ENCODE results near the gene SLC38A7. TPM values are rescaled to one million over a fixed set of nuclear protein-coding genes. Genes with fewer than 3 reads are reported as not detected.
"Not testable (repeated sequence)": the region's sequence is repeated elsewhere in the genome, so short reads cannot be mapped to it uniquely, and the experiment has no call there.

The SLC38A7 gene
- polyA plus RNA-seq, 12 donors: 6.1 to 22.2 (median 8.0) TPM; not detected in 1

DNA sequence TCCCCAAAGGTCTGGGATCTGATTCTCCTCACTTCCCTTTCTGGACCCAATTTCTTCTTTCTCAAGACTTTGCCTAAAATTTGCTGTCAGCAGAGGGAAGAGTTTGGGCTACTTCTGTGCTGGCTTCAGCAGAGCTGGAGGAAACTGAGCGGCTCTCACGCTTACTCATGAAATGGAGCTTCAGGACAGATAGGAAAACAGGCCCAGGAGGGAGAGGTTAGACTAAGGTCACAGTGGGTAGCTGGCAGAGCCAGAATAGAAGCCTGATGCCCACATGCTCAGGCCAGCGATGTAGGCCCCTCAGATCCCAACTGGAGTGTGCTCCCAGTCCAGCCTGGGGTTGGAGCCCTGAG lies 593 bp downstream of the SLC38A7 start:
- no peak for DNase-seq

DNA sequence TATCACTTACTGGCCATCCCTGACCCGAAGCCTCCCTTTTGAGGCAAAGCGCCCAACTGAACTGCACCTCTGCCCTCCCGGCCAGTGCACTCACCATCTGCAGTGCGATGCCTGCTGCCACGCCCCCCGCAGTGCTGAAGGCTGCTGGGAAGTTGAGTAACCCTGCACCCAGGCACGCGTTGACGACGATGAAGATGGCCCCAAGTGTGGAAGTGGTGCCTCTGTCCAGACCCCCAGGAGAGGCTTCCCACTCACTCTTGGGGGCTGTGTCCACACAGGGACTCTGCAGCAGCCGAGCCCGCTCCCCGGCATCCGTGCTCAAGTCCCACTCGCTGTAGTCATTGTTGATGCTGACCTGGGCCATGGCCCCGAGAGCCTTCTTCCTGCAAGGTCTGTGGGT lies 4.8 kb downstream of the SLC38A7 start:
- no peak for DNase-seq

DNA sequence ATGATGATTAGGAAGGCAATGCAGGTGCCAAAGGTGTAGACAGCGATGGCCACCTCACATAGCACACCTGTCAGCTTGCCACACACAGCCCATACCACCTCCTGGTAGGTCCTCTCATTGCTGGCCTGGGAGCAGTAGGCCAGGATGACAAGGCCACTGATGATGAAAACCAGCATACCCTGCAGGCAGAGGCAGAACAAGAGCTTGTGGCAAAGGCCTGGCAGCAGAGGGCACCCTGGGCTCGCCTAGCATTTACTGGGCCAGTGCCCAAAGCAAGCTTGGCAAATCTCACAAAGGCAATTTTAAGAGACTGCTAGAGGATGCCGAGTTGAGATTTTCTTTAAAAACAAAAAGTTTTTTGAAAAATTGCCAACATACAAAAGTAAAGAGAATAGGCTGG lies 5.9 kb downstream of the SLC38A7 start:
- DNase-seq: no peak

DNA sequence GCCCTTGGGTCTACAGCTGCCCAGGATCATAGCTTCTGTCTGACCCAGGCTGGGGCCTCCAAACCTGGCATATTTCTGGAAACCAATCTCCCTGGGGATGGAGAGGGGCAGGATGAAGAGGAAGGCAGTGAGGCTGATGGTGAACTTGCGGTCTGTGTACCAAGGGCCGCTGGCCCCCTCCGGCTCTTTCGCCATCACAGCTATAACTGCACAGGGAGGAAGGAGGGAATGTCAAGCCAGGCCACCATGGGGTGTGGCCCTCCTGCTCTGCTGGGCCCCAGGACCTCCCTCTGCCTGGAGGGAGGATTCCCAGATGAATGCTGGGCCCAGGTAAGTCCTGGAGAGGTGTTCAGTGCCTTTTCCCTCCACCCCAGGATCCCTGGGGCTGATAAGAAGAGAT lies 6.3 kb downstream of the SLC38A7 start:
- DNase-seq: no peak

DNA sequence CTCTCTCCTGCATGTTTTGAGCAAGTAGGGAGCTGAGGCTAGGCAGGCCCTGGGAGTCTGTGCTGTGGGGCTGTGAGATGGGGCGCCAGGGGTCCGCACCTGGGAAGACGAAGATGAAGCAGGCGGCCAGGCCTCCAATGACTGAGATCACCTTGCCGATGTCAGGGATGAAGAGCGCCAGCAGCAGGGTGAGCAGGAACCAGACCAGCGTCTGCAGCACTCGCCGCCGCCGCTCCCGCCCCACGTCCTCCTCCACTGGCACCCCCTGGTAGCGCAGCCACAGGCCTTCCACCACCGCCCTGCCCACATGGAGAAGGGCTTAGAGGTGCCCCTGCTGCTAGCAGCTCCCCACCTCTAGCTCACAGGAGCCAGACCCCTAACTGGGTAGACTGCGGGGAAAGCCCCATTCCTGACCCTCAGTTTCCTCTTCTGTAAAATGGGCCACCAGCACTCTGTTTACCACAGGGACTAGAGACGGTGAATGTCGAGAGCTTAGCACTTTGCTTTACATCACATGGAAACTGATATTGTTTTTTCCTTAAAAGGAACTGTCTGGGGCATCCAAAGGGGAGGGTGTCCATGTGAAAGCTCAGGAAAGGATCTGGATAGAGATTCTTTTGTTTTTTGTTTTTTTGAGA lies 13.5 kb downstream of the SLC38A7 start:
- DNase-seq: no peak

DNA sequence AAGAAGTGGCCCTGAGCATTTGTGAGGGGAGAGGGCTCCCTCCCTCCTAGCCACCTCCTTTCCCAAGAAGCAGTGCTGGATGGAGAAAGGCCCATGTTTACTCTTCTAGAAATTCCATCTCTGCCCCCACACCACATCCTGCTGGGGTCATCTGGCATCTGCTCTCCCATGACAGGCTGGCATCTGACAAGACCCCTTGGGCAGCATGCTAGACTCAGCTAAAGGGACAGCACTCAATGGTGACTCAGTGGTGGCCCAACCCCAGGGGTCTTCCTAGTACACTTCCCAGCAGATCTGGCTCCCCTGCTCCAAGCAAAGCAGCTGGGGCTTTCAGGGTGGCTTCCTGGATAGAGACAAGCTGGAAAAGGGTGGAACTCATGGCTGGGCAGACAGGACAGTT lies 14.4 kb downstream of the SLC38A7 start:
- DNase-seq: no peak

DNA sequence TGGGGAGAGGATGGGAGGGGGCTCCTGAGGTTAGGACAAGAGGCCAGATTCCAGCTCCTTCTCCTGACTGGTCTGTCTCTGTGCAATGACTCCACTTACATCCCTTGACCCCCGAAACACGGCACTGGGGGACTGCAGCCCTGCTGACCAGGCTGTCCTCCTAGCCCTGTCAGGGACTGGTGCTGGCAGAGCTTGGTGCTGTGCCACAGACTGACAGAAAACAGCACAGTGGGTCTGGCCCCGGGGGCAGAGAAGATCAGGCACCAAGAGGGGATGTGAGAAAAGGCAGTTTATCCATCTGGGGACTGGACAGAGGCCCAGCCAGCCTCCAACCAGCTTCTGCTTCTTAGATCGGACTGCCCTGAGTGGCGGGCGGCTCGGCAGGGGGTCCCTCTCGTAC lies 19.4 kb downstream of the SLC38A7 start:
- no peak for DNase-seq

DNA sequence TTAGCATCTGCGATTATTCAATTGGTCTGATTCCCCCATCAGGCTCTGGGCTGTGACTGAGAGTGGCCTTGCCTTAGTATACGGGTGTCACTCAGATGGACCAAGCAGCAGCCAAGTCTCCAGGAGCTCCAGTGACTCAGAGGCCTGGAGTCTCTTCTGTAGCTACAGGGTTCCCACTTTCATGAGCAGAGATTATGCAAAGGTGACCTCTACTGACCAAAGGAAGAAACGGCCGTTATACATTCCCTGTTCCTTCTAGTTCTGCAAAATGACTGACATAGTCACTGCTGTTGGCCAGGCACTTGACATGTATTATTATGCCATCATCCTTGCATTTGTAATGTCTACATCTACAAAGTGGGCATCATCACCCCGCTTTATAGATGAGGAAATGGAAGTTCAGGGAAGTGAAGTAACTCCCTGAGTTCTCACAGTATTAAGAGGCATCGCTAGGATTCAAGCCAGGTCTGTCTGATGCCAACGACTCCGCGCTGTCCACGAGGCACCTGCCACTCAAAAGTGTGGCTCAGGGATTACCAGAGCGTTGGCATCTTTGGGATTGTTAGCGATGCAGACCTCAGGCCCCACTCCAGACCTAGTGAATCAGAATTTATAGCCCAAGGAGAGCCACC lies 23.3 kb downstream of the SLC38A7 start:
- DNase-seq: peak; percentile 70

DNA sequence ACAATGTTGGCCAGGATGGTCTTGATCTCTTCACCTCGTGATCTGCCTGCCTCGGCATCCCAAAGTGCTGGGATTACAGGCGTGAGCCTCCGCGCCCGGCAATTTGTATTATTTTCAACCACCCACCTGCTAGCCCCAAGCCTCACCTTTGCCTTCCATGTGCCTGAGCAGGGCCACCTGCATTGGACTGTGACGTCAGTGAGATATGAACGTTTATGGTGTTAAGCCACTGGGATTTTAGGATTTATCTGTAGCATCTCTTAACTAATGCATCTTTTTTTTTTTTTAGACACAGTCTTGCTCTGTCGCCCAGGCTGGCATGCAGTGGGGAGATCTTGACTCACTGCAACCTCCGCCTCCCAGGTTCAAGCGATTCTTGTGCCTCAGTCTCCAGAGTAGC lies 24.7 kb downstream of the SLC38A7 start:
- DNase-seq: not testable (repeated sequence)

DNA sequence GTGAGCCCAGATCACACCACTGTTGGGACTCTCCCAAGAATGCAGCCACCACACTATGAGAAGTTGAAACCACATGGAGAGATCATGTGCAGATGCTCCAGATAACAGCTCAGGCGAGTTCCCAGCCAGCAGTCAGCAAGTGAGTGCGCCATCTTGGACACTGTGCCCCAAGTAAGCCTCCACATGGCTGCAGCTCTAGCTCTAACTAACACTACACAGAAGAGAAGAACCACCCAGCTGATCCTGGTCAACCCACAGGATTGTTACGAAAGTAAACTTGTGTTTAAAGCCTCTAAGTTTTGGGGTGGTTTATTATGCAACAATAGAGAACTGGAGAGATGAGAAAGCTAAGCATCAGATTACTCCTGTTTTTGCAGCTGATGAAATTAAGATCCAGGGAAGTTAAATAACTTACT lies 25.8 kb downstream of the SLC38A7 start:
- no peak for DNase-seq

DNA sequence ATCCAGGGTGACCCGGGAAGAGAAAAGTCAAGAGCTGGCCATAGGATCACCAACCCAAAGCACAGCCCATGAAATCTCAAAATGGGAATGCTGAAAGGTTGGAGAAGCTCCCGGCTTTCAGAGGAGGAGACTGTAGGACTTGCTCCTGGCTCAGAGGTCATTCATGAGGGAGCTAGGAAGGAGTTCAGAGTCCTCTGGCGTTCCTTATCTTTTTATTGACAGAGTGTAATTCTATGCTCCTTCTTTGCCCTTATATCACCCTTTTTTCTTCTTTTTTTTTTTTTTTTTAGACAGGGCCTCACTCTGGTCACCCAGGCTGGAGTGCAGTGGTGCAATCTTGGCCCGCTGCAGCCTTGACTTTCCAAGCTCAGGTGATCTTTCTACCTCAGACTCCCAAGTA lies 27.7 kb downstream of the SLC38A7 start:
- DNase-seq: no peak

DNA sequence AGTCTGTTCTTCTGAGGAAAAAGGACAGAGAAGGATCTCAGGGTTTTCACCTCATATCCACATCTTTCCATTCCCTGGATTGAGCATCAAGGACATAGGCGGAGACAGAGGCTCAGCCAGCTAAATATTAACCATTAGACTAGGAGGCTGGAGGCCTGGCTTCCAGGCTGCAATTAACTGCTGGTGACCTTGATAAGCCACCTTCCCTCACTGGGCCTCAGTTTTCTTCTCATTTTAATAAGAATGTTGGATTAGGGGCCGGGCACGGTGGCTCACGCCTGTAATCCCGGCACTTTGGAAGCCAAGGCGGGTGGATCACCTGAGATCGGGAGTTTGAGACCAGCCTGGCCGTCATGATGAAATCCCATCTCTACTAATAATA lies 29.4 kb downstream of the SLC38A7 start:
- DNase-seq: no peak

DNA sequence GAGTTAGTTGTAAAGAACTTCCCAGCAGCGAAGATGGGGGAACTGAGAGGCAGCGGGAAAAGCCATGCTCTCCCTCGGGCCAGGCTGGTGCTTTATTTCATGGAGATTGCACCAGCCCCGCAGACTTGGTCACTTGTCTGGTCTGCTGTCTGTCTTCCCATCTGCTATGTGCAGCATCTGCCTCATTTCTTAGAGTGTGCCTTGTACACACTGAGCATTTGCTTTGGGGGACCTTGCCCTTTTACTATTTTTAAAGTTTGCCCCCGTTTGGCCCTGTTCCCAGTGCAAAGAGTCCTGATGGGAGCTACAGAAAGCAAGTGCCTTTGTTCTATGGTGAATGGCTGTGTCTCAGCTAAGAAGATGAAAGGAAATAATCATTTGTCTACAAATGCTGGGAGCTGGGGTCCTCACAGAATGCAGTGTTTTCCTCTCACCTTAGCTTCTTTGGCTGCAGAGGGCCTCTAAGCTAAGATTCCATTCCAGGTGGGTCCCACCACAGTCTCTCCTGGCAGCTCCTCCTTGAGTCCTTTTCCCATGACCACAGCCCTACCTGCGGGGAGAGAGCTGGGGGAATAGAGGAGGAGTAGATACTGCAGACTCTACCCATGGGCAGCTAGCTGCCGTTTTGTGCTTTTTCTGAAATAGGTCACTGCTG lies 29.9 kb downstream of the SLC38A7 start:
- DNase-seq: no peak

DNA sequence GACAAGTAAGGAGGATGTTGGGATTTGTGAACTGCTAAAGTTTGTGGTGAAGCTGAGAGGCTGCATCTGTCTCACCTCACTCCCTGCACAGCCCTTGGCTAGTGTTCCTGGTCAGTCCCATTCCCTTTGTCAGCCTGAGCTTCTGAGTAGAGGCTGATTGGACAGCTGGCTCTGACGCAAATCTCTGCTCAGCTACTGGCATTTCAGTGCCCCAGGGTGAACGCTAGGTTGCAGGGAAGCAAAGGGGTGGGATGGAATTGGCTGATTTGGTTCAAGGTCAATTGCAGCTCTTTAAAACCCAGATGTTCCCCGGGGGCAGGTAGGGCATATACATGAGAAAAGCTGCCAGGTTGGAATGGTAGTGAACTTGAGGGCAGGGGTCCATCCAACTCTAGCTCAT lies 31.8 kb downstream of the SLC38A7 start:
- no peak for DNase-seq

DNA sequence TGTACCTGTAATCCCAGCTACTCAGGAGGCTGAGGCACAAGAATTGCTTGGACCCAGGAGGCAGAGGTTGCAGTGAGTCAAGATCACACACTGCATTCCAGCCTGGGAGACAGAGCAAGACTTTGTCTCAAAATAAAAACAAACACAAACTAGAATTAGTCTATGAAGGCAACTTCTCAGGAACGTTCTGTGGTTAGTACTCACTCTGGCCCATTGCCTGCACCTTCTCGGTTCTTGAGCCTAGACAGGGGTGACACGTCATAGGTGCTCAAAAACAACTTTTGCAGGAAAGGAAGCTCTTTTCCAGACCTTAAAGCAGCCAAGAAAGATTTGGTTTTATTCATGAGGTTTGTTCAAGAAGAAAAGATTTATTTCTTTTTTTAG lies 32.6 kb downstream of the SLC38A7 start:
- no peak for DNase-seq

DNA sequence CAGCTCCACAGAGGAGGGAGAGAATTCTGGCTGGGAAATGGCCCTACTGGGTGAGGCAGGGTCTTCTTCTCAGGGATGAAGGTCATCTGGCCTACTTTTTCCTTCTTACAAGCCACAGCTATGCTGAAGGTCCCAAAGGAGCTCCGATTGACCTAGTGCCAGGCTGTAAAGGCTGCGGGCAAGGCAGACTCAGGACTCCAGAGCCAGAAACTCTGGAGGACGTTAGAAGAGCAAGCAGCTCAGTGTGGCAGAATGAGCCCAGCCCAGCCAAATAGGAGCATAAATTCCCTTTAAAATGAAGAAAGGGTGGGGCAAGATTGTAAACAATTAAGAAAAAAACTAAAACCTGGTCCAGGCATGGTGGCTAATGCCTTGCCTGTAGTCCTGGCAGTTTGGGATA lies 34.9 kb downstream of the SLC38A7 start:
- no peak for DNase-seq

DNA sequence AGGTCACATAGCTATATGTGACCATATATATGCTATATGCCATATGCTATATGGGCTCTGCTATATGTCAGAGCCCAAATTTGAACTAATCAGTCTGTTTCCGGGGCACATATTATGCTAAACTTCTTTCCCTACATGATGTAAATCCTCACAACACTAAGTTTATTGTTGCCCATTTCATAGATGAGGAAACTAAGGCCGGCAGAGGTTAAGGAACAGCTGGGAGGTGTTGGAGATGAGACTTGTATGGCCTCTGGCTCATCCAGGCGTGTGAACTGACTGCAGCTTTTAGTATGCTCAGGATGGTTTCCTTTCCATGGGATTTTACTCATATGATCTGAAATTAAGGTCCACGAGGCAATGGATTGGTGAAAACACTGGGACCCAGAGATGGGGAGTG lies 37.5 kb downstream of the SLC38A7 start:
- DNase-seq: no peak

DNA sequence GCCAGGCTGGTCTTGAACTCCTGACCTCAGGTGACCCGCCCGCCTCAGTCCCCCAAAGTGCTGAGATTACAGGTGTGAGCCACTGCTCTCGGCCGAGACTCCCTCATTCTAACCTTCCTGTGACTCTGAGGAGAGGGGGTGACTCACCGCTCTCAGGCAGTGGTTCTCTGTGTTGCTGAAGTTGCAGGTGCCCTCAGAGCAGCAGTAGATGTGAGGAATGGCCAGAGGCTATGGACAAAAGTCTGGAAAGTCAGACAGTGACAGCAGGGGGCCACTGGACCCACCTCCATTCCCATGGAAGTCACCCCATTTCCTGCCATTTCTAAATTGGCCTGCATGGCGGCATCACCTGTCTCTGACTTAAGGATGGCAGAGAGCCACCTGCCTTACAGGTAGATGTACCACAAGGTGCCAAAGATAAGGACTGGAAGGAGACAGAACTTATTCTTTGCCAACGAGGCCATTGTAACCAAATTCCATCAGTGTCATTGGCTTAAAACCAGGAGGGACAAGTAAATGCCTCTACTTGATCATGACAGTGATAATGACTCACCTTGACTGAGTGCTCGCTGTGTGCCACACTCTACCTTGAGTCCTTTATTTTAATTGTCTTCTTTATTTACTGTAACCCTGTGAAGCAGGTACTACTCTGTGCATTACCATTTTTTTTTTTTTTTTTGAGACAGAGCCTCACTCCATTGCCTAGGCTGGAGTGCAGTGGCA lies 39.6 kb downstream of the SLC38A7 start:
- no peak for DNase-seq

DNA sequence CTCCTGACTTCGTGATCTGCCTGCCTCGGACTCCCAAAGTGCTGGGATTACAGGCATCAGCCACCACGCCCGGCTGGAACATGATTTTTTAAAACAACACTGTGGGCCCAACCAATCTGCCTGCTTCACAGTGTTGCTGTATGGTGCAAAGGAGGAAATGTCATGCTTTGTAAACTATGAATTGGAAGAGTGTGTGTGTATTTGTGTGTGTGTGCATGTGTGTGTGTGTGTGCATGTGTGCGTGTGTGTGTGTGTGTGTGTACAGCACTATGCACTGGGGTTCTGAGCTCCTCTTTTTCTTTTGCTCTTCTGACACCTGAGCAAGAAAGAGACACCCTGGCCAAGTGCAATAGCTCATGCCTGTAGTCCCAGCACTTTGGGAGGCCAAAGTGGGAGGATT lies 40.5 kb downstream of the SLC38A7 start:
- DNase-seq: no peak

DNA sequence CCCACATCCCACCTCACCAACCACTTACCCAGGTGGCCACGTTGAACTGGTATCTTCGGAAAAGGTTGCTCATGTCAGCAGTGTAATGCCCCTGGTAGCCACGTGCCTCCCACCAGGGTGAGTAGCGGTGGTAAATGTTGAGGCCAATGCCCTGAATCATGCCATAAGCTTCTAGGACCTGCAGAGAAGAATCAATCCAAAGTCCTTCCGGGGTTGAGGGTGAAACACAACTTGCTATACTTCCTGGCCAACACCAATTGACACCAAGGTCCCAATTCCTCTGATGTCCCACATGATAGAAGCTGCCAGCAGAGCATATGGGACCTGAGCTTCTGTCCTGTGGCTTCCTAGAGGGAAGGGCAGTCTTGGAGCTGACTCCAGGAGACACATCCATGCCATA lies 43.6 kb downstream of the SLC38A7 start:
- DNase-seq: no peak

DNA sequence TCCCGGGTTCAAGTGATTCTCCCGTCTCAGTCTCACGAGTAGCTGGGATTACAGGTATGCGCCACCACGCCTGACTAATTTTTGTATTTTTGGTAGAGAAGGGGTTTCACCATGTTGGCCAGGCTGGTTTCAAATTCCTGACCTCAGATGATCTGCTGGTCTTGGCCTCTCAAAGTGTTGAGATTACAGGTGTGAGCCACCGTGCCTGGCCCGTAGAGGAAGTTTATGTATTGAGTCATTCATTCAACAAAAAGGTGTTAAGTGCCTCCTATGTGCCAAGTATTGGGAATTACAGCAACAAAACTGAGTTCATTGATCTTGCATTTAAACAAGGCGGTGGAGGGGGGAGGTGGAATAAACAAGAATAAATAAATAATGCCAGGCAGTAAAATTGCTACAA lies 44.7 kb downstream of the SLC38A7 start:
- no peak for DNase-seq

DNA sequence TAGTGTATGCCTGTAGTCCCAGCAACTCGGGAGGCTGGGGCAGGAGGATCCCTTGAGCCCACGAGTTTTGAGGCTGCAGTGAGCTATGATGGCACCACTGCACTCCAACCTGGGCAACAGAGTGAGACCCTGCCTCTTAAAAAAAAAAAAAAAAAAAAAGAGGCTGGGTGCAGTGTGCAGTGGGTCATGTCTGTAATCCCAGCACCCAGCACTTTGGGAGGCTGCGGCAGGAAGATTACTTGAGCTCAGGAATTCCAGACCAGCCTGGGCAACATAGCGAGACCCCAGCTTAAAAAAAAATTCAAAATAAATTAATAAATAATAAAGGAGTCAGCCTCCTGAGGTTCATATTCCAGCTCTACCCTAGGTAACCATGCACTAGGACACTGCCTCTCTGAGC lies 45.3 kb downstream of the SLC38A7 start:
- no peak for DNase-seq
